ENCODE data around the gene GMPPB.
"Not testable (repeated sequence)": the region's sequence is repeated elsewhere in the genome, so short reads cannot be mapped to it uniquely, and the experiment has no call there.

The GMPPB gene

DNA sequence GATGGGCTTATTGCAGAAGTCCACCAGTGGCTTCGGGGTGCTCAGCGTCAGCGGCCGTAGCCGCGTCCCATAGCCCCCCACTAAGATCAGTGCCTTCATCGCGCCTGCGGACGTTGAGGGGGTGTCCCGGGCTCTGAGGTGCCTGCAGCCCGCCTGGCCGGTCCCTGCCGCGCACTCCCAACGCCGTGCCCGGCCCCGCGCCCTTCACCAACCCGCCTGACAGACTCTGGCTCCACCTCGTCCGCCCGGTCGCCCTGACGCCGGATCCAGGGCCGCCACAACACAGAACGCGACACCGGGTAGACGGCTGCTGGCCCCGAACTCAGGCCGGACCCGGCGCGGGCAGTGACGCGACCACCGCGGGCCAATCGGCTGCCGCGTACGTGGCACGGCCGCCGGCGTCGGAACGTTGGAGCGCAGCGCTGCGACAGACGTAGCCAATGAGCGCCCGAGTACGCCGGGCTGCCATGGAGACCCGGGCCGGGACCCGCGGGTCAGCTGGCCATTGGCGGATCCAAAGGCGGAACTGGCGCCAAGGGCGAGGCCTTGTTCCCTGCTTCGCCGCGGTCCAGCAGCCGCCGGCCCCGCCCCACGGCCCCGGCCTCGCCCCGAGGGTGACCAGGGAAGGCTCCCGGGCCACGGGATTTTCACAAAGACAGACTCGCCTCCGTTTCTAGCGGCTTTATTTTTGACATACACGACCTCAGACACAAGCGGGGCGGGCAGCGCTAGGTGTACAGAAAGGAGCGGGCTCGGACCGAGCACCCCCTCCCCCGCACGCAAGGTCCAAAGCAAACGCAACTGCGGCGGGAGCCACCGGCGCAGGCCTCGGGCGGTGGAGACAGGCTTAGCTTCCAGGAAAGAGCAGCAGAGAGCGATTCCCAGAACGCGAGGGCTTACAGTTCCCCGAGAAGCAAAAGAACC is at the start of gene GMPPB:
Gene GMPPB (minus strand): TSS at position 324 of the 924 bp plus-strand sequence. CDS start 225 bp downstream, at position 99.
- peak; percentile 88 for DNase-seq (ENCODE audit: low read depth)

DNA sequence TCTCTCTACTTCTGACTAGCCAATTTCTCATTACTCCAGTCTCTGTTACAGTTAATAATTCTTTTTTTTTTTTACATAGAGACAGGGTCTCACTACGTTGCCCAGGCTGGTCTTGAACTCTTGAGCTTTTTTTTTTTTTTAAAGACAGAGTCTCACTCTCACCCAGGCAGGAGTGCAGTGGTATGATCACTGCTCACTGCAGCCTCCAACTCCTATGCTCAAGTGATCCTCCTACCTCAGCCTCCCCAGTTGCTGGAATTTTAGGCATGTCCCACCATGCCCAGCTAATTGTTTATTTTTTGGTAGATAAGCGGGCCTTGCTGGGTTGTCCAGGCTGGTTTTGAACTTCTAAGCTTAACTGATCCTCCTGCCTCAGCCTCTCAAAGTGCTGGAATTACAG is 49.0 kb upstream of the GMPPB start:
- no peak for DNase-seq (ENCODE audit: low read depth)

DNA sequence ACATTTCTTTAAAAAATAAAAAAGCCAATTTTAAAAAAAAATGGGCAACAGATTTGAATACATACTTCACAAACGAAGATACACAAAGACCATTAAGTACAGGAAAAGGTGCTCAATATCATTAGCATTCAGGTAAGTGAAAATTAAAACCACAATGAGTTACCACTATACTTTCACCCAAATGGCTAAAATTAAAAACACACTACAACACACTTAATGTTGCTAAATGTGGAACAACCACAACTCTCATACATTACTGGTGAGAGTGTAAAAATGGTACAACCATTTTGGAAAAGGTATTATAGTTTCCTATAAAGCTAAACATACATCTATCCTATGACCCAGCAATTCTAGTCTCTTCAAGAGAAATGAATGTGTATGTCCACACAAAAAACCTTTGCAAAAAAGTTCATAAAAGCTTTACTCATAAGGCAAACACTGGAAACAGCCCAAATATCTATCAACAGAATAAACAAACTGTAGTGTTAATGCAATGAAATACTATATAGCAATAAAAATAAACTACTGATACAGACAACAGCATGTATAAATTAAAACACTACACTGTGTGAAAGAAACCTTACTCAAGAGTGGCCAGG is 47.7 kb upstream of the GMPPB start:
- DNase-seq (ENCODE audit: low read depth): no peak

DNA sequence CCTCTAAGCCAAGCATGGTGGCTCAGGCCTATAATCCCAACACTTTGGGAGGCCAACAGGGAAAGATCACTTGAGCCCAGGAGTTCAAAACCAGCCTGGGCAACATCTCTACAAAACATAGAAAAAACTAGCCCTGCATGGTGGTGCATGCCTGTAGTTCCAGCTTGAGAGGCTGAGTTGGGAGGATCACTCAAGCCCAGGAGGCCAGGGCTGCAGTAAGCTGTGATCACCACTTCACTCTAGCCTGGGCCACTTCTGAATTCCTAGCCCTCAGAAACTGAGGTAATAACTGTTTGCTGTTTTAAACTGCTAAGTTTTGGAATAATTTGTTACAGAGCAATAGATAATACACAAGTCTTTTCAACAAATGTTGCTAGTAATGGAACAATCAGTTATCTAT is 46.2 kb upstream of the GMPPB start:
- no peak for DNase-seq (ENCODE audit: low read depth)

DNA sequence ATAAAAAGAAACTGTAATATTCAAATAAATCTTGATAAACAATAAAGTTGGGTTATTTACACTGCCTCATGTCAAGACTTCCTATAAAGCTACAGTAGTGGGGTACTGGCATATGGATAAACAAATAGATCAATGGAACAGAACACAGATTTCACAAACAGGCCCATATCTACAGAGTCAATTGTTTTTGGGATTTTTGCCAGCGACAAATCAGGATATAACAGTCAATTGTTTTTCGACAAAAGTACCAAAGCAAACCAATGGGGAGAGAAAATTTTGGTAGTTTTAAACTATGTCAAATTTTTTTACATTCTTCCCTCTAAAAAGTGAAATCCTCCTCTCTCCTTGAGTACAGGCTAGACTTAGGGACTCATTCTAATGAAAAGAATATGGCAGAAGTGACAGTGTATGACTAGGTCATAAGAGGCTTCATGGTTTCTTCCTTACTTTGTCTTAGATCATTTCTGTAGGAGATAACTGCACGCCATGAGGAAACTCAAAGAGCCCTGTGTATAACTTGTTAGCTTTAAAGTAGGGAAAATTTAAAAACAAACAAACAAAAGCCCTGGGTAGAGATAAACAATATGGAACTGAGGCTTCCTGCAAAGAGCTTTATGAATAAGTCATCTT is 45.6 kb upstream of the GMPPB start:
- no peak for DNase-seq (ENCODE audit: low read depth)

DNA sequence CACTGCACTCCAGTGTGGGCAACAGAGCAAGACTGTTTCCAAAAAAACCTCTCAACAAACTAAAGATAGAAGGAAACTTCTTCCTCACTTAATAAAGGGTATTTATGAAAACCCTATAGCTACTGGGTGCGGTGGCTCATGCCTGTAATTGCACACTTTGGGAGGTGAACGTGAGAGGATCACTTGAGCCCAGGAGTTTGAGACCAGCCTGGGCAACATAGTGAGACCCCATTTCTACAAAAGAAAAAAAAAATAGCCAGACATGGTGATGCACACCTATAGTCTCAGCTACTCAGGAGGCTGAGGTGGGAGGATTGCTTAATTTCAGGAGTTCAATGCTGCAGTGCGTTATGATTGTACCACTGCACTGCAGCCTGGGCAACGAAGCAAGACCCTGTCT is 40.2 kb upstream of the GMPPB start:
- DNase-seq (ENCODE audit: low read depth): no peak

DNA sequence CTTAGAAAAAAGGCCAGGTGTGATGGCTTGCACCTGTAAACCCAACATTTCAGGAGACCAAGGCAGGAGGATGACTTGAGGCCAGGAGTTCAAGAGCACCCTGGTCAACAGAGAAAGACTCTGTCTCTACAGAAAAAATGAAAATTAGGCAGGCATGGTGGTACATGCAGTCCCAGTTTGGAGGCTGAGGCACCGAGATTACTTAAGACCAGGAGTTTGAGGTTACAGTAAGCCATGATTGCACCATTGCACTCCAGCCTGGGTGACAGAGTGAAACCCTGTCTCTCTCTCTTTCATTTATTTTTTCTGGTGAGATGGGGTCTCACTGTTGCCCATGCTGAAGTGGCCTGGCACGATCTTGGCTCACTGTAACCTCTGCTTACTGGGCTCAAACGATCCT is 37.9 kb upstream of the GMPPB start:
- DNase-seq (ENCODE audit: low read depth): no peak

DNA sequence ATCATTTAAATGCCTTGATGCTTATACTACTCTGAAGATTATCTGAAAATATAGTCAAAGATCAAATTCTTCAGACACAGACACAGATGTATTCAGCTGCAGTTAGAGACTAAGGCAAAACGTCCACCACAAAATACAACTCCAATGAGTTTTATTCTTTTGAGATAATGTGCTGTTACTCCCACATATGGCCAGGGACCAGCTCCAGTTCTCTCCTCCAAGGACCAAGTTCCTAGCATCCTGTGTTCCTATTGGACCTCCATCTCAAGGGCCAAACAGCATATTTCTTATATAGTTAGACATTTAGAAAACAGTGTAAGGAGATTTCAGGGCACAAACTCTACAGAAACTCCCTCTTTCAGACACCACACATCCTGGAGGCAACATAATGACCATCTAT is 35.5 kb upstream of the GMPPB start:
- no peak for DNase-seq (ENCODE audit: low read depth)

DNA sequence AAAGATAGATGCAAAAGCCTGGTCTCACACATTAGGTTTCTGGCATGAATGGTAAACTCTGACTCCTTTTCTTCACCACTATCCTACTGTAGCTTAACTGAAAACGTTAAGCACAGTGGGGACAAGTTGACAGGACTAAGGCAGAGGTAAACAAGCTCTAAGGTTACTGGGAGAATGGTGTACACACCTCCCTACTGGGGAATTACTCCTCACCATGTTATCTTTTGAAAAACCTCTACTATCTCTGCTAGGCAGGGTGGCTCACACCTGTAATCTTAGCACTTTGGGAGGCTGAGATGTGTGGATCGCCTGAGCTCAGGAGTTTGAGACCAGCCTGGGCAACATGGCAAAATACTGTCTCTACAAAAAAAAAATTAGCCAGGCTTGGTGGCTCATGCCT is 33.4 kb upstream of the GMPPB start:
- DNase-seq (ENCODE audit: low read depth): no peak

DNA sequence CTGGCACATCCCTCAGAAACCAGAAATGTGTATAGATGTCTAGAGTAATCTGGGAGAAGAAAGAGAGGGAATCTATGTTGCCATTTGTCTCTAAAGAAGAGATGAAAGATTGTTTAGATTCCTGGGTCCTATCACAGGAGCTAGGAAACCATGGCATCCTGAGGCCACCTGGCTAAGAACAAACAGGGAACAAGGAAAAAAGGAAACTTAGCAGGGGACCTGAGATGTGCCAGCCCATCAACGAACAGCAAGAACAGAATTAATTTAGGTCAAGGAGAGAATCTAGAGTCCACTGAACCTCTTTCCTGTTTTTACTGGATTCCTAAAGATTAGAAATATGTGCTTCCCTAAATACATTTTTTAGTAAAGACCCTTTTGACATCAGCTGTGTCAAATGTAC is 32.3 kb upstream of the GMPPB start:
- DNase-seq (ENCODE audit: low read depth): no peak

DNA sequence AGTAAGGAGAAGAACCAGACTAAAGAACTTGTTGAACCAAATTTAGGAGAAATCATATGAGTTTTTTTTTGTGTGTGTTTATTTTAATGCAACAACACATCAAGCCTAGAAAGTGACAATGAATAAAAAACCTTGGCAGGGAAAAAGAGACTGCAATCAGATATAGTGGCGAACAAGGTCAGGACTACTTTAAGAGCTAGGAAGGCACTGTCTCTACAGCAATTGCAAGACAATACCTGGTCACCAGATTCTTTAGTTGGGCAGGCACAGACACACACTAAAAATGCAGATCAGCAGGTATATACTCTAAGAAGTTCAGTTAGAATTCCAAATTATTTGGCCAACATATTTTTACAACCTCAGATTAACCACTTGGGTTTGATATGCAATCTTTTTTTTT is 30.8 kb upstream of the GMPPB start:
- no peak for DNase-seq (ENCODE audit: low read depth)

DNA sequence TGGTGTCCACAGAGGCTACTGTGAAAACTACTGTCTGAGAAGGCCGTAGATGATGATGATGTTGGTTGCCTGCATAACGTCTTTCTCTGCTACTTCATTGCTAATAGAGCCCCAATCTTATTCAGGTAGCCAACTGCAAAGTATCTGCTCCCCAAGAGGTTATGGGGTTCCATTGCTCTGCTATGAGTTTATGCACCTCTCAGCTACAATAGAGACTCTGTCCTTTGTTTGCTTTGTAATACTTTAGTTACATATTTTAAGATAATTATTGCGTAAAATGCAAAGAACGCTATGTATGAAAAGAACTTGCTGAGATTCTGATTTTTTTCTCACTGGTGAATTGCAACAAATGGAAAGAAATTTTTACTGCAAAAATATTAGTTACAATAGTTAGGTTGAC is 27.8 kb upstream of the GMPPB start:
- no peak for DNase-seq (ENCODE audit: low read depth)

DNA sequence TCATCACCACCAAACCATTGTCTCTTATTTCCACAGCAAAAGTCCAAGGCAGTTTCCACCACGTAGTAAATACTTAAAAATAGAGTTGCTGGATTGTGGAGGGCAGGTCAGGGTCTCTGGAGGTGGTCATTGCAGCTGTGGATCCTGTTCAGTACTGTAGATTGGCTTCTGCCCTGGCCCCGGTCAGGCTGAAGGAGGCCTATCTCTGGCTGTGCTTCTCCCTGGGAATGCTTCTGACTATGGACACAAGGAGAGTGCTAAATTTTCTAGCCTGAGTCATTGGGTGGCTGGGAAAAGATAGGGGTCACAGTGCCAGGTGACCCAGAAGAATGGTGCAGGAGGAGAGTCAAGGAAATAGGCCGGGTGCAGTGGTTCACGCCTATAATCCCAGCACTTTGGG is 26.3 kb upstream of the GMPPB start:
- DNase-seq (ENCODE audit: low read depth): no peak

DNA sequence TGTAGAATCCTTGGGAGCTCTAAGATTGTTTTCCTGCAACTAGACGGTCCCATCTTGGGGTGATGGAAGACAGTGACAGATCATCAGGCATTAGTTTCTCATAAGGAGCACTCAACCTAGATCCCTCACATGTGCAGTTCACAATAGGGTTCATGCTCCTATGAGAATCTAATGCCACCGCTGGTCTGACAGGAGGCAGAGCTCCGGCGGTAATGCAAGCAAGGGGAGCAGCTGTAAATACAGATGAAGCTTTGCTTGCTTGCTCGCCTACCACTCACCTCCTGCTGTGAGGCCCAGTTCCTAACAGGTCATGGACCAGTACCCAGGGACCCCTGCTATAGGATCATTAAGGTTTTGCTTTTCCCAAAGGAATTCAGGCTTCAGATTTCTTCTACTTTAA is 25.1 kb upstream of the GMPPB start:
- DNase-seq (ENCODE audit: low read depth): not testable (repeated sequence)

DNA sequence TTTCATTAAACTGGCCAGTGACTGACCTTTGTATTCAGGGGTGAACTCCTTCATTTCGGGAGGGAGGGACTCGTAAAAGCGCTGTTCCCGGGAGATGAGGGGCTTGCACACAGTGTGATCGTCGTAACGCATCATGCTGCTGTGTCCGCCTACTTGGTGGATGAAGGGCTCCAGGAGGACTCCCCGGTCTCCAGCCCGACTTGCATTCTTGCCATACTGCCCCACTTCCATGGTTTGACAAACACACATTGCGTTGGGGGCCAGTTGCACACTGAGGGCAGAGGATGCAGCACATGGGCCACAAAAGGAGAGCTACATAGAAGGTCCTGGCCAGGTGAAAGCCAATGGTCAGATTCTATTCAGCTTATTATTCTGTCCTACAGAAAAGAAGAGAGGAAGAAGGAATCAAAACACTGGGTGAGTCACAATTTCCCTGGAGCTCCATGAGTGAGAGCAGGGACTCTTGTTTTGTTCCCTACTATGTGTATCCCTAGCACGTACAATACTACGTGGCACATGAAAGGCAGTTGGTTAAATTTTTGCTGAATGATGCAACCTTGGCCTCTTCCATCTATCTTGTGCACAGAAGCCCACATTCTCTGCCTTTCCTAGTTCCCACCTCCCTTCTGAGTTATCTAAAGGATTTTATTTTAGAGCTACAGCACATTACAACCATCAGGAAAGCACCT is 24.2 kb upstream of the GMPPB start:
- no peak for DNase-seq (ENCODE audit: low read depth)

DNA sequence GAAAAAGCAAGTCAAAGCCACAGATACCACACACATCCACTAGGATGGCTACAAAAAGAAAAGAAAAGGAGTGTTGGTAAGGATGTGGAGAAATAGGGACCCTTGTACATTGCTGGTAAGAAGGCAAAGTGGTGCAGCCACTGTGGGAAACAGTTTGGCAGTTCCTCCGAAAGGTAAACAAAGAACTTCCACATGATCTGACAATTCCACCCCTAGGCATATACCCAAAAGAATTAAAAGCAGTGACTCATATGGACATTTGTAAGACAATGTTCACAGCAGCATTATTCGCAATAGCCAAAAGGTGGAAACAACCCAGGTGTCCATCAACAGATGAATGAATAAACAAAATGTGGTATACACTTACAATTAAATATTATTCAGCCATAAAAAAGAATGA is 22.2 kb upstream of the GMPPB start:
- no peak for DNase-seq (ENCODE audit: low read depth)

DNA sequence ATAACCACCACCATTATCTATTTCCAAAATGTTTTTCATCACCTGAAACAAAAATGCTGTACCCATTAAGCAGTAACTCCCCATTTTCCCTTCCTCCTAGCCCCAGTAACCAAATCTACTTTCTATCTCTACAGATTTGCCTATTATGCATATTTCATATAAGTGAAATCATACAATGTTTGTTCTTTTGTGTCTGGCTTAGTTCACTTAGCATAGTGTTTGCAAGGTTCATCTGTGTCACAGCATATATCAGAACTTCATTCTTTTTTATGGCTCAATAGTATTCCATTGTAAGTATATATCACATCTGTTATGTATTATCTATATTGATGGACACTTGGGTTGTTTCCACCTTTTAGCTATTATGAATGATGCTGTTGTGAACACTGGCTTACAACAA is 16.7 kb upstream of the GMPPB start:
- DNase-seq (ENCODE audit: low read depth): no peak

DNA sequence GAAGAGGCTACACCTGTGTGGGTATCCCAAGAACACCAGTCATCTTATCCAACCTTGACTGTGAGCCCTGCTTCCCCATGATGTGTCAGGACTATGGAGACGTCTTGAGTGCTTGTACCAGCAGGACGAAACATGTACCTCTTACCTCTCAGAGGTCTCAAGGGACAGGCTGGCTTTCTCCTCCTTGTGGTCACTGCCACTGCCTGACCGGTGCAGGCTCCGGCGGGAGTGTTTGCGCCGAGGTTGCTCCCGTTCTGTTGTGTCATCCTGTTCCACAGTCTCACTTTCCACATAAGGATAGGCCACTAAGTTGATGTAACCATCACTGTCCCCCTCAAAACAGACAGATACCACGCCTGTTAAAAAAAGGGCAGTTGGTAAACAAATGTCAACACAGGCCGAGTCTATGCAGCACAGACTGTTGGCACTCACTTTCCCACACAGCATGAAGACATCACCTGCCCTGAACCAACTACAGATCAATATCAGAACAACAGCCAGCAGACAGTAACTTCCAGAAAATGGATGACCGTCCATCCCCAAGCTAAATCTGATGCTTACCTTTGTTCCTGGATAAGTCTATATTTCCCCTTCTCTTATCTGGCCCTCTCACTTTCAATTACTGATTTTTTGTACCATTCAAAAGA is 14.4 kb upstream of the GMPPB start:
- DNase-seq (ENCODE audit: low read depth): no peak

DNA sequence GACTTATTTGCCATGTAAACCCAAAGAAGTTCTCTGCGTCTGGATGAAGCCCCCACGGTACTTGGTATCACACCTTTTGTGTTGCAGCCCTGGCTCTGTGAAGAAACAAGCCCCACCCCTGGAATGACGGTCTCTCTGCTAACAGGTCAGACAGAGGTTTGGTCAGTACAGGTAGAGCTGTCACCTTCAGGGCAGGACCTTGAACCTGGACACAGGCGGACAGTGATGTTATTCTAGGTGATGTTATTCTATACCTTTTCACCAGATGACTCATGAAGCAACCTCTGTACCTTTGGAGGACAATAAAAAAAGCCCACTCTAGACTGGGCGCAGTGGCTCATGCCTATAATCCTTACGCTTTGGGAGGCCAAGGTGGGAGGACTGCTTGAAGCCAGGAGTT is 11.0 kb upstream of the GMPPB start:
- DNase-seq (ENCODE audit: low read depth): no peak

DNA sequence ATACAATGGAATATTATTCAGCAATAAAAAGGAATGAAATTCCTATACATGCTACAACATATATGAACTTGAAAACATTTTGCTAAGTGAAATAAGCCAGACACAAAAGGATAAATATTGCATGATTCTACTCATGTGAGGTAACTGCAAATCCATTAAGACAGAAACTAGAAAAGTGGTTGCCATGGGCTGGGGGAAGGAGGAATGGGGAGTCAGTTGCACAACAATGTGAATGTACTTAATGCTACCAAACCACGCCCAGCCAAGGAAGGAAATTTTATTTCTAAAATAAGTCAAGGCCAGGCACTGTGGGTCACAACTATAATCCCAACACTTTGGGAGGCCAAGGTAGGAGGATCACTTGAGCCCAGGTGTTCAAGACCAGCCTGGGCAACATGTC is 9.8 kb upstream of the GMPPB start:
- no peak for DNase-seq (ENCODE audit: low read depth)

DNA sequence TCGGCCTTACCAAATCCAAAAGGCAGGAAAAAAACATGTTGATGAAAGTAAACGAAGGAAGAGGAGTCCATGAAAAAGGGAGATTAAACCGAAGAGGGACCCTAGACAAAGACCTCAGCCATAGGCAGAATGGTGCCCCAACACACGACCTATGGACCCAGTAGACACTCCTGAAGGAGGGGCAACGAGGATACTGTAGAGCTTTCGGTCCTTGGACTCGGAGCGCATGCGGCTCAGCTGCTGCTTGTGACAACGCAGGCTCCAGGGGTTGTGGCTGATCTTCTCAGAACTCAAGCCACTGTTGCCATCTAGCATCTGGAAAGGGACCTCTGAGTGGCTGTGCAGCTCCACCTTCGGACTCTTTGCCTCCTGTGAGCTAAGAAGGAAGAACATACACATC is 8.8 kb upstream of the GMPPB start:
- no peak for DNase-seq (ENCODE audit: low read depth)

DNA sequence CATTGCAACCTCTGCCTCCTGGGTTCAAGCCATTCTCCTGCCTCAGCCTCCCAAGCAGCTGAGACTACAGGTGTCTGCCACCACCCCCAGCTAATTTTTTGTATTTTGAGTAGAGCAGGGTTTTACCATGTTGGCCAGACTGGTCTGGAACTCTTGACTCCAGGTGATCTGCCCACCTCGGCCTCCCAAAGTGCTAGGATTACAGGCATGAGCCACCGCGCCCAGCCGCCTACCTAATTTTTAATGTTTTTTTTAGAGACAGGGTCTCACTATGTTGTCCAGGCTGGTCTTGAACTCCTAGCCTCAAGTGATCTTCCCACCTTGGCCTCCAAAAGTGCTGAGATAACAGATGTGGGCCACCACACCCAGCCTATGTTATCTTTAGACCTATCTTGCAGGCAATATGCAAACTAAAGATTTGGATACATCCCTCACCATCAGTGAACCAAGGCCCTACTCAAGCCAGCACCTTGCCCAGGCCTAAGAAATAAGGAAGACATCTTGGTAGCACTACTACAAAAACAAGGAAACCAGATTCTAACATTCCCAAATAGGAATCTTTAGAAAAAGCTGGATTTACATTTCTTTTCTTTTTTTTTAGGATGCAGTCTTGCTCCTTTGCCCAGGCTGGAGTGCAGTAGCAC is 6.3 kb upstream of the GMPPB start:
- DNase-seq (ENCODE audit: low read depth): no peak
